ENCODE measurements around the gene TRAF3IP1.
"Not testable (repeated sequence)": the region's sequence is repeated elsewhere in the genome, so short reads cannot be mapped to it uniquely, and the experiment has no call there.

The TRAF3IP1 gene

DNA sequence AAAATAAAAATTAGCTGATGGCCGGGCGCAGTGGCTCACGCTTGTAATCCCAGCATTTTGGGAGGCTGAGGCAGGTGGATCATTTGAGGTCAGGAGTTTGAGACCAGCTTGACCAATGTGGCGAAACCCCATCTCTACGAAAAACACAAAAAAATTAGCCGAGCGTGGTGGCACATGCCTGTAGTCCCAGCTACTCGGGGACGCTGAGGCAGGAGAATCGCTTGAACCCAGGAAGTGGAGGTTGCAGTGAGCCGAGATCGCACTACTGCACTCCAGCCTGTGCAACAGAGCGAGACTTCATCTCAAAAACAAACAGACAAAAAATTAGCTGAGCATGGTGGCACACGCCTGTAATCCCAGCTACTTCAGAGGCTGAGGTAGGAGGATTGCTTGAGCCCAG is 9.6 kb upstream of the TRAF3IP1 start:
- not testable (repeated sequence) for DNase-seq

DNA sequence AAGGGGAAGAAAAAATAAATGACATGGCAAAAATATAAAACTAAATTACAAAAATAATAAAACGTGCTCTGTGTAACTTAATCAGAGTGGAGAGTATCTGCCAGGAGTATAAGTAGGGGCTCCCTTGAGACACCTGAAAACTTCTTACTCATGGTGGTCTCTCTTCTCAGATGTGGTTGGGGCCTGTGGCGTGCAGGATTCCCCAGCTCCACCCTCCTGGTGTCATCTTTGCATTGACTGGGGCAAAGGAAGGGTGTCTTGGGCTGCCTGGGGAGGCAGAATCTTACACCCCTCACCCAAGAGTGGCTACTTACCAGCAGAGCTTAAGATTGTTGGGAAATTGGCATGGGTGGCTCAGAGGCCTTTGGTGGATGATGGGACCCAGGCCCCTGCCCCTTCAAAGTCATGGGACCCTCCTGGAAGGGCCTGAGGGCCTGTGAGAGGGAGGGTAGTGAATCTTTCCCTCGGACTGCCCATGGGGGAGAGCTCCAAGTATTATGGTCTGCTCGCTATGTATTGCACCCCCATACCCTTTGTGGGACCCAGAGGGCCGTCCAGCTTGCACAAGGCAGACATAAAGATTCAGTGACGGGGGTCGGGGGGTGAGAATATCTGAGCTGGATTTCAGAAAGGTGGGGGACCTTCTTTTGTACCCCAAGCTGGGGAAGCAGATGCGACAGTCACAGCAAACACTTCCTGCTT is 6.9 kb upstream of the TRAF3IP1 start:
- no peak for DNase-seq

DNA sequence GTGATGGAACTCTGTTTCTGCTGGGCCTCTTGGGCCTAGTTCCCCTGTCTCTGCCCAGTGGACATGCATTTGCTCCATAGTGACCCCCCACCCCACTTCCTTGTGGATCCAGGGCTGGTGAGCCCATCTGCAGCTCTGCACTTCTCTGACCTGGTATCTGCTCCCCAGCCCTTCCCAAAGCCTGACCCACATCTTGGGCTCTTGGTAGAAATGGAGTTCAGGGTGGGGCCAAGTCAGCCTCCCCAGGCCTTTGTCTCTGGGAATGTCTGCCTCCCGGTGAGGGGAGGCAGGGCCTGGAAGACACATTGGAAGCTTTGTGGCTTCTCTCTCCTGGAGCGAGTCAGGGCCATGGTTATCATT is 6.3 kb upstream of the TRAF3IP1 start:
- DNase-seq = no peak

DNA sequence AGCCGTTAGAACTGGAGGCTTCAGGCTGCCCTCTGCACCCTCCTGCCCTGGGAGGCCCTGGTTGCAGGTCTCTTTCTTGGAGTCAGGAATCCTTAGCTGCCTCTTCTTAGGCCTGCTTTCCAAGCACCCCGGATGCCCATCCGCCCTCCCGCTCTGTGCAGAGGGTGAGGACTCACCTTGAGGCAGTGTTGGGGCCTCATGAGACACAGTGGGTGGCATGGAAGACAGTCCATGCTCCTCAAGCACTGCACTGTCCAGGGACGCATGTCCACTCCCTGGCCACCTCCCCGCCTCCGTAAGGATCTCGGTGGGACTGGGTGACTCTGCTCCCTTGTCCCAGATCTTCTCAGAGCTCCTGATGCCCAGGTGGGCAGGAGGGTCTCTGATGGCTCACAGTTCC is 5.7 kb upstream of the TRAF3IP1 start:
- no peak for DNase-seq

DNA sequence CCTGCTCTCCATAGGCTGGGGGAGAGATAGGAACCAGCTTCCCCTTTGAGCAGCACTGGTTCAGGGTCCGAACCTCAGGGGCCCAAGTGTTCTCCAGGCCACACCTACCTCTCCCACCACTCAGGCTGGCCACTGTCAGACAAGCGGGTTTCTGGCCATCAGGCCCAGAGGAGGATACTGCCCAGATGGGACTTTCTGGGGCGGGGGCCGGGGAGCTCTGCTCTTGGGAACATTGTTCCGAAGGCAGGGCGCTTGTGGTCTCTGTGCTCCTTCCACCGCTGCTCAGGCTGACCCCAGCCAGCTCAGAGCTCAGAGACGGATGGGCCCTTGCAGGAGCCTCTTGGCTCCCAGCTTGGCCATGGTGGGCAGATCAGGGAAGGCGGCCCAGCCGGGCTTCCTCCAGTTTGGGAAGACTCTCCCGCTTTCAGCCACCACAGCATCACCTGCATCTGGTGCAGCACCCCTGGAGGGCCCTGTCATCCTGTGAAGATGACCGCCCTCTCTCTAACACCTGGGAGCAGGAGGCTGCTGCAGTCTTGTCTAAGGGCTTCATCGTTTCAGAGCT is 5.2 kb upstream of the TRAF3IP1 start:
- no peak for DNase-seq

DNA sequence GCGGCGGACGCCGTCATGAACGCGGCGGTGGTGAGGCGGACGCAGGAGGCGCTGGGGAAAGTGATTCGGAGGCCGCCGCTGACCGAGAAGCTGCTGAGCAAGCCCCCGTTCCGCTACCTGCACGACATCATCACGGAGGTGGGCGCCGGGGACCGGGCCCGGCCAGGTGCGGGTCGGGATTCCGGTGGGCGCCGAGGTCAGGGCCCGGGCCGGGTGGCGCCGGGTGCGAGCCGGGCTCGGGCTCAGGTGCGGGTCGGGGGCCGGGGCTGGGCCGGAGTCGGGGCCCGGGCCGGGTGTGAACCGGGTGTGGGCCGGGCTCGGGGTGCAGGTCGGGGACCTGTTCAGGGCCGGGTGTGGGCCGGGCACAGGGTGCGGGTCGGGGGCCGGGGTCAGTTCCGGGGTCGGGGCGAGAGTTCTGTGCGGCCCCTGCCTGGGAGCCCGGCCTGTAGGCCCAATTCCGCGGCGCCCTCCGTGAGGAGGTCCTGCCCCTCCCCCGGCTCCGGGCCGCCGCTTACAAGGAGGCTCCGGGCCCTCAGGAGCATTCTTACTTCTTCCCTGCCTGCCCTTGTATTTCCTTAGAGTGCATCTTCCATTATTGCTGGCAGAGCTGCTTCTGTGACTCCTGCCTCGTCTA is 447 bp downstream of the TRAF3IP1 start:
- DNase-seq = no peak

DNA sequence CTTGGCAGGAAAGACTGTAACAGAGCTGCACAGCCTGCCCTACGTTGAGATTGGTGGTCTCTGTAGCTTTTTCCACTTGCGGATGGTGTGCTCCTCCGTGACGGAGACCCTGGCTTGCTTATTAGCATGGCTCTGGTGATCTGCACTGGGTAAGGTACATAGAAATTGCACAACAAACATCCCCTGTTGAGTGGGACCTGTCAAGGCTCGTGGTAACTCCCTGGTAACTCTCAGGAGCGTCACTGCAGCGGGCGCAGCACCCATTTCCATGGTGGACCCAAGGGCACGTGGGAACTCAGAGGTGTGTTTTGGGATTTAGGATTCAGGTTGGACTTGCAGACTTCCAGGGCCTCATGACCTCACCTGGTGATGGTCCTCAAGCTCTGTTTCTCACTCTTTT is 1.1 kb downstream of the TRAF3IP1 start:
- peak in 1 of 2 experiments; percentile 4 for DNase-seq

DNA sequence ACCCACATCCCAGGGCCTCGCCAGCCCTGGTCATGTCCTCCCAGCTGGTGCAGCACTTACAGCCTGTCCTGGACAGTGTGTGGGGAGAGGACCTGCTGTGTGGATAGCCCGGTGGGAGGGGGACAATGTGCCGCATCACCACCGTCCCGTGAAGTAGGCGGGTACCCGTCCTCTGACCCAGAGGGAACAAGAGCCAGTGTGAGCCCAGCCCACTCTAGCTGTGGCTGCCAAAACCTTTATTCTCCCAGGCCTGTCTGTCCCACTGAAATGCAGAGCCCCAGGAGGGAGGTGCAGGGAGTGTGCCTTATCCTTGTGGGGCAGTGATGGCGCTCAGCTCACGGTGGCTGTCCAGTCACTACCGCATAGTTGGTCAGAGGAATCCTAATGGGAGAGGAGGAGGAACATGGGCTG is 1.7 kb downstream of the TRAF3IP1 start:
- no peak for DNase-seq

DNA sequence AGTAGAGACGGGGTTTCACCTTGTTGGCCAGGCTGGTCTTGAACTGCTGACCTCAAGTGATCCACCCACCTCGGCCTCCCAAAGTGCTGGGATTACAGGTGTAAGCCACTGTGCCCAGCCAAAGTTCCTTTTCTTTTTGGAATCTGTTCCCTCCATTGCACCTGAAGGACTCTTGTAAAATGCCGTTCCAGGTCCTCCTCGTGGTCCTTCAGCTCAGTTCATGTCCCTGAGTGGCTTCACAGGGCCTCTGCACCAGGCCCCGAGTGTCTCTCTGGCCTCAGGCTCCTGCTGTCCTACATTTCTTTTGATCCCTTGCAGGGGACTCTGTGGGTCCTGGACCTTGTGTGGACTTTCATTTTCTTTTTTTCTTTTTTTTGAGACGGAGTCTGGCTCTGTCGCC is 3.9 kb downstream of the TRAF3IP1 start:
- not testable (repeated sequence) for DNase-seq

DNA sequence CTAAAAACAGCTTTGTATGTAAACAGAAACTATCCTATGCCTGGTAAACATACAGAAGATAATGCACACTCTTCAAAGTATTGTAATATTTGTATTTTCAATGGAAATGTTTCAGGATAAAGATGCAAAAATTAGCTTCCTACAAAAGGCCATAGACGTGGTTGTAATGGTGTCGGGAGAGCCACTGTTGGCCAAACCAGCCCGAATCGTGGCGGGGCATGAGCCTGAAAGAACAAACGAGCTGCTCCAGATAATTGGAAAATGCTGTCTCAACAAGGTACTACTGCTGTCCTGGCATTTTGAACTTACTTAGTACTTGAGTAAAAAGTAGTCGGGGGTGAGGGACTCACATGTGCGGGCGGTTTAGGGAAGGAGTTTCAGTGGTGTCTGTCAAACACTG is 5.4 kb downstream of the TRAF3IP1 start:
- DNase-seq = no peak

DNA sequence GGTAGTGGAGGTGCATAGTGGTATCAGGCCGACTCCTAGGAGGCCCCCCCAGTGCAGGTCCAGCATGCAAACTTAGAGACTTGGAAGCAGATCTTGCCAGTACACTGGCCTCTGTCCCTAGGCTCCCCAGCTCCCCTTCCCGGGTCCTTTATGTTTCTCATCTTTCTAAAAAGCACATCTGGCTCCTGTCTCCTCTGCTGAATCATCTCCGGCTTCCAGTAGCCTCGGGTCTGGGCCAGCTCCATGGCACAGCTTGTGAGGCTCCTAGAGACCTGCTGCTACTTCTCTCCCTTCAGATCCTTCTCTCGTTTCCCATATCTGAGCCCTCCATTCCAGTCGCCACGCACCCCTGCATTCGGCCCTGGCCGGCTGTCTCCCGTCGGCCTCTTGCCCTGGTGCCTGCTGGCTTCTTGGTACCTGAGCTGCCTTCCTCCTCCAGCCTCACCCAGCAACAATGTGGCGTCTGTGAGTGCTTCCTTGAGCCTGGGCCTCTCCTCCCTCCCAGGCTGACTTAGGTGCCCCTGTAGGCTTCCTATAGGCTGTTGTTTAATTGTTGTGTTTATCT is 6.6 kb downstream of the TRAF3IP1 start:
- DNase-seq = no peak

DNA sequence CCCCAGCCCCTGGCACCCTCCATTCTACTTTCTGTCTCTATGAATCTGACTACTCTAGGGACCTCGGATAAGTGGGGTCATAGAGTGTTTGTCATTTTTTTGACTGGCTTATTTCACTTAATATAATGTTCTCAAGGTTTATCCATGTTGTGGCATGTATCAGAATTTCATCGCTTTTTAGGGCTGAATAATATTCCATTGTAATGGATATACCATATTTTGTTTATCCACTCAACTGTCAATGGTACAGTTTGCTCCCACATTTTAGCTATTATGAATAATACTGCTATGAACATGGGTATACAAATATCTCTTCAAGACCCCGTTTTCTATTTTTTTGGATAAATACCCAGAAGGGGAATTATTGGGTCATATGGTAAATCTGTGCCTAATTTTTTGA is 7.4 kb downstream of the TRAF3IP1 start:
- no peak for DNase-seq

DNA sequence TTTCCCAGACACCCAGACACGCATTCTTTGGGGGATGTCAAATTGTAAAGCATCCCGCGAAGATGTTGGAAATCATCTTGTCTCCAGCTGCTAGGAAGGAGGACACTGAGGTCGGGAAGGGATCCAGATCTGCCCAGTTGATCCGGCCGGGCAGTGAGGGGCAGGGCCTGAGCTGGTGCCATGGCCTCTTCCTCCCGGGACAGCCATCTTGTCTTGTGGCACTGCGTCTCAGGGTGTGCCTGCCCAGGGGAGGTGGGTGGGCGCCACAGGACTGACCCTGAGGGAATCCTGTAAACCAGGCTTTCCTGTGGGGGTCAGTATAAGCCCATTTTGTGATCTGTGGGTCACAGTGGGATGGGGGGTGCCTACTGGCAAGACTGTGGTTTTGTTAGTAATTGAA is 10.1 kb downstream of the TRAF3IP1 start:
- no peak for DNase-seq

DNA sequence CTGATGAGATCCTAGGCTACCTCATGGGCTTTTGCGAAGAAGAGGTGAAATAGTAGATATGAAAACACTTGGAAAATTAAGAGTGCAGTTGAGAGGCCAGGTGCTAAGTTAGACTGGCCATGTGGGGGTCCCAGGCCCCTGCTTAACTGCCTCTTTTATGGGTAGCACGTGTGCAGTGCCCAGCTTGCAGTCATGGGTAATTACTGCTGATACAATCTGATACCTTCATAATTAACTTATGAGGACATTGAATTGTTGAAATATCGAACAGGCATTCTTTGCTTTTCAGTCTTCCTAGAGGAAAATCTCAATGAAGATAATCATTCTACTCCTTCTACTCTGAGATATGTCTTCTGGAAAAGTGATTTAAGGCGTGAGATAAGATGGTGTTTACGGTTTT is 11.6 kb downstream of the TRAF3IP1 start:
- no peak for DNase-seq

DNA sequence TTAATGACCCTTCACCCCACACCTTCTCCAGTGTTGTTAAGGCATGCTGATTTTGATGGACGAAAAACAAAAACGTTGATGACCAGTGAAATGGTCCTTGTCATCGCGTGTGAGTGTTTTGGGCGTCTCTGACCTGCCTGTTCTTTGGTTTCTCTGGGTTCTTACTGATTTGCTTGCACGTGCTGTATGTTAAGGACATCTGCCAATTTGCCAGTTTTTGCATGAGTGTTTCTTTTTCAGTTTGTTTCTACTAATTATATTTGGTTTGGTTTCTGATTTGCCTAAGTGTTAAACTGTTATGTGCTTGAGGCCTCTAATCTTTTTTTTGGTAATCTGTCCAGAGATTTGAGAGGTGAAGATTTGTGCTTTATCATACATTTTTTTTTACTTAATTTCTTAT is 14.6 kb downstream of the TRAF3IP1 start:
- no peak for DNase-seq

DNA sequence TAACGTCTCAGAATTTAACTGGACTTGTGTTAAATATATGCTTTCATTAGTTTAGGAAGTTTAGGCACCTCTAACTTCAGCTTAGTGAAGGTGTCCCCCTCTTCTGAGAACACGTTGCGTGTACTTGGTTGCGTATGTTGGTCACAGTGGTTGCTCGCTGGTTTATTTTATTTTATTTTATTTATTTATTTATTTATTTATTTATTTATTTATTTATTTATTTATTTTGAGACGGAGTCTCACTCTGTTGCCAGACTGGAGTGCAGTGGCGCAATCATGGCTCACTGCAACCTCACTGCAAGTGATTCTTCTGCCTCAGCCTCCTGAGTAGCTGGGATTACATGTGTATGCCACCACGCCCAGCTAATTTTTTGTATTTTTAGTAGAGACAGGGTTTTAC is 15.3 kb downstream of the TRAF3IP1 start:
- DNase-seq = not testable (repeated sequence)

DNA sequence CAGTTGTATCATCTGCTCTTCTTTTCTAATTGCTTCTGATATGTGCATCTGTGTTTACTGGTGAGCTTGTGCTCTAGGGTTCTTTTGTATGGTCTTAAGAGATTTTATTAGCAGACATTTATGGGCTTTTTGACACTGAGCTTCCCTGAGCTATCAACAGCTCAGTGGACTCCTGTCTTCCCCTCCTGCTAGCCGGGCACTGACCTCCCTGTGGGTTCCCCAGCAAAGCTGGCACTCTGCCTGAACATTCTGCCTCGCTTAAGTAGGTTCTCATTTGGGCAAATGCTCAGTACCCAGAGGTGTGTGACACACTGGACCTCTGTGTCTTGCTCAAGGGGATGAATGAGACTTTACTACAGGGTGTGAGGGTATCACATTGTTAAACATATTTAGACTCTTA is 15.8 kb downstream of the TRAF3IP1 start:
- DNase-seq = no peak

DNA sequence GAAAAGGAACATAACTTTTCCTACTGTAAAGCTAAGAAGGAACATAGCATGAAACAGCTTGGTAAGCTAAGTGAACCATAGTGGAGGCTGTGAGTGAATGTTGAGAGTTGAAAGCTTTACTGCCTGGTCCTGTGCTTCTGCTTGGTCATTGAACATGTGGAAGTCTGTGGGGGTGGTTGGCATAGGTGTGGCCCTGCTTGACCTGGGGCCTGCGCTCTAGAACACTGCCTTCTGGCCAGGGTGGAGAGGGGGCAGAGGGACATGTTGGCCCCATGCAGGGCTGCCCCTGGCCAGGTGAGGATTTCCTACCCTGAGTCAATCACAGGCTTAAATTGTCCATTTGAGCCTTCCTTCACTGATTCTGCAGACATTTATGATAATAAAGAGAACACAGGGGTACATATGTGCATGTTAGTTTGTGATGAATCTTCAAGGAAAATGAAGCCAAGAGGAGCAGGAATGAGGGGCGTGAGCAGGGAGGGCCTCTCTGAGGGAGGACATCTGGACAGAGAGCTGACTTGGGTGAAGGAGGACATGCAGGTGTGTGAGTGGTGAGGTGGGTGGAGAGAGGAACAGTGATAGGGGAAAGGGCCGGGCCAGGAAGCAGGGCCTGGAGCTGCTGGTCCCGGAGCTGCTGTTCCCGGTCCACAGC is 16.6 kb downstream of the TRAF3IP1 start:
- no peak for DNase-seq

DNA sequence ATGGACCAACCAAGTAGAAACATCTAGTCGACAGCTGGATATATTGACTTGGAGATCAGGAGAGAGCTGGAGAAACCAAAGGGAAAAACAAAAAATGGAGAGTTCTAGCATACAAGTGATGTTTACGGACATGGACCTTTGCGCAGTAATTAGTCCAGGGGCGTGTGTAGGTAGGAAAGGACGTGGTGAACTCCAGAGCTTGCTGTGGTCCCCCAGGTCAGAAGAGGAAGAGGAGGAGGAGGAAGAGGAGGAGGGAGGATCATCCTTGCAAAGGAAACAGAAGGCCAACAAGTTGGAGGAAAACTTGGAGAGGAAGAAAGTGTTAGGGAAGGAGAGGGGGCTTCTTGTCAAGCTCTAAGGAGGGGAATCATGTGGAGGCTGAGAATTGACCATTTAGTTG is 17.5 kb downstream of the TRAF3IP1 start:
- DNase-seq = no peak

DNA sequence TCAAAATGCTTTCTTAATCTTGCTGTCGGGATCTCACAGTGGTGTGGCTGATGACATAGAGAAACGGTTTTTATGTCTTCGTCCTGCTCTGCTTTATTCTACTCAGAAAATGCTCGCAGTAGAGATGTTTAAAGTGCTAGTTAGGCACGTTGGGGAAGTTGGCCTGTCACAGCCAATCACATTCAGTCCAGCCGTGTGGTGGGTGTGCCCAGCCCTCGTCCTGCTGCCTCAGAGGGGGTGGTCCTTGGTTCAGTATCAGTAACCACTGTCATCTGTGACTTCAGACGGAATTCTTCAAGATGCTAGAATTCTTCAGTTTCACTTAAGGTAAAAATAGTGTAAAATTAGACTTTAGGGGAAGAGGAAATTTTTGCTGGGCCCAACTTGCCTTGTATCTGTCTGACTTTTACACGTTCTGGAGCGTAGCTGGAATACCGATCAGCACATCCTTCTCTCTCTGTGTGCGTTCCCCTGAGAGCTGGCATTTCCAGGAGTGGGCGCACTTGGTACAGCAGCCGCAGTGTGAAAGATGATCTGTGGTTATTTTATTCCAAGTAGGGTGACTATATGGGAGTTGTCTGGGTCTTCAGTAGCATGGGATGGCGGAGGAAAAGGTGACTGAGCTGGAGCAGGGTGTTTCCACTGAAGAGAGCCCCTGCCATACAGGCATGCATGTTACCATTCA is 18.5 kb downstream of the TRAF3IP1 start:
- no peak for DNase-seq

DNA sequence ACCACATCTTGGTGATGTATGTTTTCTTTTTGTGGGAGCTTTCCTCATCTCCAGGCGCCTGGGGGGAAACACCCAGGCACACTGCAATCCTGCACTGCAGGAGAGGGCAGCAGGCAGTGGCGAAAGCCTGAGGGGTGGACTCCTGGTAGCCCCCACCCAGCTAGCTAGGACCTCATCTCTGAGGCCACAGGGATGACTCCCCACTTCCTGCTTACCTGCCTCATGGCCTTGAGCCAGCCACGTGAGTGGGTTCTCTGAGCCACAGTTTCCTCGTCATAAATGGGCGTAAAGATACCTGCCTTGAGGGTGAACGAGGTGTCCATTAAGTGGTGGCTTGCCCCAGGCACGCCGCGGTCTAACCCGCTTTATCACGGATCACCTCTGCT is 19.1 kb downstream of the TRAF3IP1 start:
- DNase-seq = no peak

DNA sequence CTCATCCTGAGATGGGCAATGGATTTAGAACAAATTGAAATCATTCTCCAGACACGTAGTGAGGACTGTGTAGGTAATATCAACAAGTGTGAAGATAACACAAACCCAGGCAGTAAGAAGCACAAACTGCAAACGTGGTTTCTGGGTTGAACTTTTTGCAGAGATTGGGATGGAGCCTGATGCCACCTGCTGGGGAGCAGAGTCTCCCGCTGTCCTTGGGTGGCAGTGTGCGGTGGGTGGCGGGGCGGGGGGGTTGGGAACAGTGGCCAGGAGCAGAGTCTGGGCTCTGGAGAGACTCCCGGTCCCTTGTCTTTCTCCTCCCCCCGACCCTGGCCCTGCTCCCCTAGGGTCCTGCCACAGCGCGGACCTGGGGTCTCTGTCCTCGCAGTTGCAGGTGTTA is 19.5 kb downstream of the TRAF3IP1 start:
- DNase-seq = no peak

DNA sequence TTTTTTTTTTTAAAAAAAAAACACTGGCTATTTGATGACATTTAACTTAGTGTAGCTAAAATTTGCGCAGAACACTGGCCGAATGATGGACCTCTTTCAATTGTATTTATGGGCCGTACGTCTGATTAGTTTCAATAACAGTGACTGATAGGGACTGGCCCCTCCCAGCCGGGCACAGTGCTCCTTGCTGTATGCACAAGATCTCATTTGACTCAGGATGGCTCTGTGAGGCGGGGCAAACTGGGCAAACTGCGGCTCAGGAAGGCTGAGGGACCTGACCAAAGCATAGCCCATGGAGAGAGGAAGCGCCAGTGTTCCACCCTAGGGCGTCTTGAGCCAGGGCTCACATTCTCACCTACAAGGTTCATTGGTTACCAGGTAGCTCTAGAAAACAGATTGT is 21.2 kb downstream of the TRAF3IP1 start:
- no peak for DNase-seq
